HepG2 (cell line): ENCODE measurements around the gene ING1. TPM values are rescaled to one million over a fixed set of nuclear protein-coding genes. Genes with fewer than 3 reads are reported as not detected.

Experiments
- AGO1 ChIP-seq: fragments of 200-400 bp; formaldehyde crosslinking; IDR thresholded peaks from 2 replicates; pipeline ENCODE4 v1.6.1; 2017; ENCODE audit warnings: mild to moderate bottlenecking, low read depth, low read length, moderate library complexity; ENCODE audit not compliant: poor library complexity, severe bottlenecking
- ATF1 ChIP-seq: IDR thresholded peaks from 2 replicates; pipeline ENCODE4 v1.6.1; 2016; ENCODE audit warnings: mild to moderate bottlenecking, control low read depth
- CENPX ChIP-seq: sonication (generic); formaldehyde crosslinking; IDR thresholded peaks from 2 replicates; pipeline ENCODE4 v1.9.0; 2021; ENCODE audit warnings: mild to moderate bottlenecking, missing genetic modification reagents, moderate library complexity
- E2F1 ChIP-seq: sonication (generic); formaldehyde crosslinking; IDR thresholded peaks from 2 replicates; pipeline ENCODE4 v1.5.0; 2020; ENCODE audit warnings: missing genetic modification reagents
- KAT8 ChIP-seq: IDR thresholded peaks from 2 replicates; pipeline ENCODE4 v1.6.1; 2016; ENCODE audit warnings: missing genetic modification reagents, missing compliant biosample characterization
- KMT2B ChIP-seq: IDR thresholded peaks from 2 replicates; pipeline ENCODE4 v1.6.1; 2016; ENCODE audit warnings: missing genetic modification reagents, missing compliant biosample characterization
- MED1 ChIP-seq: sonication (generic); formaldehyde crosslinking; IDR thresholded peaks from 2 replicates; pipeline ENCODE4 v1.4.0; 2020; ENCODE audit warnings: missing genetic modification reagents
- MEIS1 ChIP-seq: sonication (generic); formaldehyde crosslinking; IDR thresholded peaks from 2 replicates; pipeline ENCODE4 v1.9.0; 2021; ENCODE audit warnings: mild to moderate bottlenecking, missing genetic modification reagents, moderate library complexity, borderline replicate concordance
- MNT ChIP-seq: fragments of 450-650 bp; IDR thresholded peaks from 2 replicates; pipeline ENCODE4 v1.6.1; 2016
- RBM39 ChIP-seq: fragments of 200-400 bp; formaldehyde crosslinking; IDR thresholded peaks from one replicate; pipeline ENCODE4 v1.6.1; 2018; ENCODE audit warnings: antibody characterized with exemption, mild to moderate bottlenecking, low read depth, low read length; ENCODE audit not compliant: poor library complexity, severe bottlenecking
- SIX1 ChIP-seq: sonication (generic); formaldehyde crosslinking; IDR thresholded peaks from 2 replicates; pipeline ENCODE4 v1.4.0; 2020; ENCODE audit warnings: missing genetic modification reagents, borderline replicate concordance
- SMAD3 ChIP-seq: sonication (generic); formaldehyde crosslinking; IDR thresholded peaks from 2 replicates; pipeline ENCODE4 v1.4.0; 2020; ENCODE audit warnings: missing genetic modification reagents
- SOX13 ChIP-seq, 3 experiments: fragments of 450-650 bp in 1 of 3; sonication (generic) in 1 of 3; formaldehyde crosslinking in 1 of 3; IDR thresholded peaks in 2 of 3; conservative IDR thresholded peaks in 1 of 3; 2 replicates each; pipeline versions ENCODE4 v1.5.0 to v1.6.1; 2016 to 2020; ENCODE audit warnings: antibody characterized with exemption in 1 of 3, mild to moderate bottlenecking in 1 of 3, missing compliant biosample characterization in 1 of 3, missing genetic modification reagents in 1 of 3, moderate library complexity in 1 of 3
- ZKSCAN8 ChIP-seq: IDR thresholded peaks from 2 replicates; pipeline ENCODE4 v1.6.1; 2016; ENCODE audit warnings: borderline replicate concordance, missing genetic modification reagents, missing compliant biosample characterization
- ZNF367 ChIP-seq: sonication (generic); formaldehyde crosslinking; IDR thresholded peaks from 2 replicates; pipeline ENCODE4 v1.4.0; 2020; ENCODE audit warnings: missing genetic modification reagents, borderline replicate concordance
- ZNF451 ChIP-seq: sonication (generic); formaldehyde crosslinking; IDR thresholded peaks from 2 replicates; pipeline ENCODE4 v1.5.0; 2020; ENCODE audit warnings: mild to moderate bottlenecking, missing genetic modification reagents
- ZNF574 ChIP-seq: sonication (generic); formaldehyde crosslinking; IDR thresholded peaks from 2 replicates; pipeline ENCODE4 v1.4.0; 2020; ENCODE audit warnings: missing genetic modification reagents
- ZNF605 ChIP-seq: sonication (generic); formaldehyde crosslinking; IDR thresholded peaks from 2 replicates; pipeline ENCODE4 v1.8.0; 2022; ENCODE audit warnings: mild to moderate bottlenecking, missing genetic modification reagents
- ZNF770 ChIP-seq: sonication (generic); formaldehyde crosslinking; IDR thresholded peaks from 2 replicates; pipeline ENCODE4 v1.5.0; 2020; ENCODE audit warnings: mild to moderate bottlenecking, missing genetic modification reagents
- ZNF775 ChIP-seq: sonication (generic); formaldehyde crosslinking; IDR thresholded peaks from 2 replicates; pipeline ENCODE4 v1.4.0; 2020; ENCODE audit warnings: missing genetic modification reagents, mild to moderate bottlenecking, moderate library complexity, borderline replicate concordance
- polyA plus RNA-seq, 8 experiments: library from polyadenylated mRNA; depleted of rRNA in 3 of 8; stranded (reverse) in 7 of 8; unstranded in 1 of 8; fragments of >200 nt; fragmentation: Illumina TruSeq in 4 of 8; extraction: Trizol in 4 of 8; gene quantifications; 2 replicates each; pipeline versions ENCODE4 v1.2.1 to v1.2.3, GENCODE V29; 2011 to 2016; ENCODE audit warnings: low read depth in 4 of 8, missing spikeins in 1 of 8, mixed read lengths in 1 of 8; ENCODE audit not compliant: insufficient read depth in 1 of 8
- total RNA-seq, 5 experiments: library from RNA; depleted of rRNA; stranded (reverse); fragments of >200 nt; fragmentation: Illumina TruSeq; extraction: Trizol; gene quantifications; 2 replicates each; pipeline ENCODE4 v1.2.3, GENCODE V29; 2016; ENCODE audit warnings: low read depth in 1 of 5

ING1 gene
- total and polyA plus RNA-seq, 2 of the 13 experiments (the other 11 are each of a cell fraction or from before 2014, with no cell fraction given) = 8.1 to 16.1 TPM

- peak; percentile 73 for TF ChIP-seq ZNF770 (CRISPR knock-in tag)
- peak; percentile 76 for TF ChIP-seq E2F1 (CRISPR knock-in tag)
- TF ChIP-seq KMT2B (CRISPR knock-in tag) = no peak
- no peak for TF ChIP-seq SOX13 (IDR thresholded peaks at IDR 0.05)
- peak in 1 of 2 experiments; percentile 36; a peak in 1 of 4 replicates for TF ChIP-seq SOX13 (CRISPR knock-in tag; conservative IDR thresholded peaks at IDR 0.05 in 1 of 2, IDR thresholded peaks at IDR 0.05 in 1 of 2)
- TF ChIP-seq RBM39 = peak; percentile 49
- no peak for TF ChIP-seq ZKSCAN8
- no peak for TF ChIP-seq ATF1 (CRISPR knock-in tag)
- no peak for TF ChIP-seq CENPX
- no peak for TF ChIP-seq ZNF451
- no peak for TF ChIP-seq SIX1 (CRISPR knock-in tag)
- TF ChIP-seq MEIS1 (CRISPR knock-in tag) = no peak
- TF ChIP-seq KAT8 (CRISPR knock-in tag) = peak; percentile 62
- TF ChIP-seq MED1 (CRISPR knock-in tag) = peak; percentile 56
- peak; percentile 43 for TF ChIP-seq ZNF574 (CRISPR knock-in tag)
- TF ChIP-seq ZNF605 (CRISPR knock-in tag) = no peak
- TF ChIP-seq SMAD3 = peak; percentile 51; the same call in 1 of the 2 replicates
- no peak; the same call in 1 of the 2 replicates for TF ChIP-seq ZNF775 (CRISPR knock-in tag)
- no peak for TF ChIP-seq ZNF367 (CRISPR knock-in tag)
- no peak for TF ChIP-seq AGO1
- peak; percentile 38; the same call in 1 of the 2 replicates for TF ChIP-seq MNT
Observed at GRCh38 chr13:110712081-110712848, 1.2 kb upstream of the ING1 start (continued).
